Activated naive CD4-positive, alpha-beta T cell treated with anti-CD3 and anti-CD28 coated beads for 36 hours (primary cell): ENCODE results near the gene CYFIP2. TPM values are rescaled to one million over a fixed set of nuclear protein-coding genes. Genes with fewer than 3 reads are reported as not detected.

Source experiments
- CTCF ChIA-PET: fragments of 350-600 bp; sonication (Branson Sonifier 250); formaldehyde crosslinking; loops from one replicate; lab custom pipeline; 2021; ENCODE audit warnings: antibody characterized with exemption; lab: Charles Lee
- DNase-seq: peaks from one replicate; pipeline ENCODE4 v3.0.0-alpha.2; 2020
- H3K27ac Mint-ChIP-seq: one replicate; pipeline ENCODE4 v1.8.0; 2021; ENCODE audit warnings: mild to moderate bottlenecking, mixed read lengths
- H3K27me3 Mint-ChIP-seq: one replicate; pipeline ENCODE4 v1.8.0; 2021; ENCODE audit warnings: low read depth, mixed read lengths
- H3K36me3 Mint-ChIP-seq: one replicate; pipeline ENCODE4 v1.8.0; 2021; ENCODE audit warnings: low read depth, mixed read lengths
- H3K4me1 Mint-ChIP-seq: one replicate; pipeline ENCODE4 v1.8.0; 2021; ENCODE audit warnings: low read depth, mixed read lengths
- H3K4me3 Mint-ChIP-seq: one replicate; pipeline ENCODE4 v1.8.0; 2021; ENCODE audit warnings: mild to moderate bottlenecking, moderate library complexity, mixed read lengths
- H3K9me3 Mint-ChIP-seq: one replicate; pipeline ENCODE4 v1.8.0; 2021; ENCODE audit warnings: mixed read lengths
- intact Hi-C: fragments of 100-400 bp; cut with micrococcal nuclease; formaldehyde crosslinking; loops from one replicate; pipeline ENCODE4 v1.15.1; 2023
- total RNA-seq, 2 experiments: library from RNA; stranded (reverse); gene quantifications; one replicate each; pipeline ENCODE4 v1.2.3, GENCODE V29; 2021

Gene CYFIP2
- total RNA-seq: 100 to 1,000 TPM; 490 to 492 TPM

DNA sequence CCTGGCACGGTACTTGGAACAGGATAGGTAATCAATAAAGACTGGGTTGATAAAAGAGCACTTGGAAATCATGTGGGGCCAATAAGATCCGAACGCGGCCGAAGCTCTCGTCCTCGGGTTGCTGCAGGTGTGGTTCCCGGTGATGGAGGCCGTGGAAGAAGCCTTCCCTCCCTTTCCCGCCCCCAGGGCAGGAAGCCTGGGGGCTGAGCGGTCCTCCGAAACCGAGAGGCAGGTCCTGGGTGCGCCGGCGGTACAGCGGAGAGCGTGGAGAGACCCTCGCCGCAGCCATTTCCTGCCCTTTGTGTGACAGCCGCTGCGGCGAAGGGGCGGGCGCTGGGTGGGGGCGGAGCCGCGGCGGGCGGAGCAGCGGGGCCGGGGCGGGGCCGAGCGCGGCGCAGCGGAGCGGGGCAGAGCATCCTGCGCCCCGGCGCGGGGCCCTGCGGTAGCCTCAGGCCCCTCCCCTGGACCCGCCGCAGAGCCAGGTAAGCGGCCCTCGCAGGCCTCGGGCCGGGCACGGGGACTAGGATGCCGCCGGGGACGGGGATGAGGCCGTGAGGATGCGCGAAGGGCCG, at the start of gene CYFIP2:
Gene CYFIP2 (plus strand): TSS at position 410 of the 572 bp plus-strand sequence. CDS start 19,239 bp downstream, outside the sequence.
- peak within 1 kb of the TSS; percentile 94 for H3K4me3 Mint-ChIP-seq
- CTCF ChIA-PET: interaction anchor here (1.1 to 1.6 kb wide), 4 partner anchors 13 to 116 kb away, joined by 3 to 7 read pairs (median 4); no protein-coding TSS in a partner anchor
- H3K36me3 Mint-ChIP-seq: peaks cover 39% of the 10 kb centered on the region
- H3K4me1 Mint-ChIP-seq: peaks cover 65% of the 10 kb centered on the region
- no peaks in the 10 kb centered on the region for H3K27me3 Mint-ChIP-seq
- intact Hi-C loops: loop anchor here (1.0 to 2.0 kb wide), 2 partner anchors 13 to 47 kb away; no protein-coding TSS in a partner anchor
- no peaks in the 10 kb centered on the region for H3K9me3 Mint-ChIP-seq
- H3K27ac Mint-ChIP-seq: peak within 1 kb of the TSS; percentile 94
- peak; percentile 87 for DNase-seq

- CTCF ChIA-PET: interaction anchor here (0.8 to 2.2 kb wide), 7 partner anchors 9 to 68 kb away, joined by 3 to 10 read pairs (median 4); no protein-coding TSS in a partner anchor
- H3K4me1 Mint-ChIP-seq: peaks cover 98% of the 10 kb centered on the region
- intact Hi-C loops: loop anchor here (1.0 to 10.0 kb wide), 5 partner anchors 44 to 1988 kb away; partner anchors contain the start of genes NIPAL4 and RNF145
- no peak for DNase-seq
- no peaks in the 10 kb centered on the region for H3K9me3 Mint-ChIP-seq
- H3K36me3 Mint-ChIP-seq: peaks cover 92% of the 10 kb centered on the region
- peak overlapping the region; percentile 68 for H3K4me3 Mint-ChIP-seq
- H3K27ac Mint-ChIP-seq: peak overlapping the region; percentile 97
- no peaks in the 10 kb centered on the region for H3K27me3 Mint-ChIP-seq
Measured at GRCh38 chr5:157216391-157217142, 49.4 kb upstream of the CYFIP2 start.

GRCh38 chr5:157217289-157218024, 48.5 kb upstream of the CYFIP2 start:
- Mint-ChIP-seq H3K27ac (peak overlapping the region; percentile 97), H3K36me3 (peaks cover 92% of the 10 kb centered on the region), H3K9me3 (no peaks in the 10 kb centered on the region), H3K4me3 (peak overlapping the region; percentile 68), H3K4me1 (peaks cover 97% of the 10 kb centered on the region), H3K27me3 (no peaks in the 10 kb centered on the region)
- intact Hi-C loops: loop anchor here (1.0 to 10.0 kb wide), 5 partner anchors 45 to 1987 kb away; partner anchors contain the start of genes NIPAL4 and RNF145
- peak; percentile 72 for DNase-seq
- CTCF ChIA-PET: interaction anchor here (0.8 to 2.2 kb wide), 7 partner anchors 8 to 69 kb away, joined by 3 to 10 read pairs (median 4); no protein-coding TSS in a partner anchor

DNA sequence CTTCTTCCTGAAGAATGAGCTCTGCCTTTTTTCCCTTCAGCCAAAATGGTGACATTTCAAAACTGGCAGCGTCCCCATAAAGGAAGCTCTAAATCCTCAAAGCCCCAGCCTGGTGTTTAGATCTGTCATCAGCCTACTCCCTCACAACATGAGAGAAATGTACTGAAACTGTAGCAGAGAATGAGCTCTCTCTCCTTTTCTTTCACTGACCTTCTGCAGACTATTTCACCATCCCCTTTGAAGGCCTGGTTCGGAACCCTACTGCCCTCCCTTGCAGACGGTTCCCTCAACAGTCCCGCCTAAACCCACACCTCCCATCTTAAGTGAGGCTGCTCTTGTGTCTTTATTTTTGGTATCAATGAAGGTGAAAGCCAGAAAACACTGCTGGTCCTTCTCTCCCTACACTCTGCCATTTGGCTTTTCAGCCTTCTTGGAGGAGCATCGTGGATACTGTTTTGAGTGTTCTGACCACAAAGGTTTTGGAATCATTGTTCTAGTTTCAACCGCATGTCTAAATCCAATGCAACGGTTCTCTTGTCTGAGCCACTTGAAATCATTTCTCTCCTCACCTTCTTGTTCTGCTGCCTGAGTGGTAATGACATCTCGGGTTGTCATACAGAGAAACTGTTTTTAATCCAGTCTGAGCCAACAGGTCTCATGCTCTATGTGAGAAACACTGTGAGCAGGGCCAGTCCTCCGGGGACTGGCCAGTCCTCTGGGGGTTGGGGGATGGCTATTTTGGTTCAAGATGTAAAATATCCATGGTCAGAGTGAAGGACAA, 46.2 kb upstream of the CYFIP2 start:
- H3K4me3 Mint-ChIP-seq: peak overlapping the region; percentile 45
- DNase-seq: peak; percentile 65
- H3K27me3 Mint-ChIP-seq: no peaks in the 10 kb centered on the region
- CTCF ChIA-PET: interaction anchor here (0.6 to 2.5 kb wide), 10 partner anchors 13 to 500 kb away, joined by 3 to 7 read pairs (median 4); no protein-coding TSS in a partner anchor
- H3K4me1 Mint-ChIP-seq: peaks cover 81% of the 10 kb centered on the region
- intact Hi-C loops: loop anchor here (1.0 to 10.0 kb wide), 3 partner anchors 34 to 1985 kb away; partner anchors contain the start of genes NIPAL4 and RNF145
- H3K36me3 Mint-ChIP-seq: peaks cover 92% of the 10 kb centered on the region
- peak overlapping the region; percentile 97 for H3K27ac Mint-ChIP-seq
- no peaks in the 10 kb centered on the region for H3K9me3 Mint-ChIP-seq

- CTCF ChIA-PET: interaction anchor here (0.6 to 2.5 kb wide), 14 partner anchors 14 to 107 kb away, joined by 3 to 8 read pairs (median 5); no protein-coding TSS in a partner anchor
- Mint-ChIP-seq H3K36me3 (peaks cover 92% of the 10 kb centered on the region), H3K27me3 (no peaks in the 10 kb centered on the region), H3K4me1 (peaks cover 76% of the 10 kb centered on the region), H3K9me3 (no peaks in the 10 kb centered on the region), H3K4me3 (peak overlapping the region; percentile 93), H3K27ac (peak overlapping the region; percentile 100)
- intact Hi-C loops: loop anchor here (1.0 to 2.0 kb wide), 11 partner anchors 9 to 381 kb away; no protein-coding TSS in a partner anchor
- DNase-seq: no peak
Measured at GRCh38 chr5:157221959-157222358, 44.0 kb upstream of the CYFIP2 start.

- Mint-ChIP-seq H3K36me3 (peaks cover 92% of the 10 kb centered on the region), H3K27ac (peak overlapping the region; percentile 100), H3K4me1 (peaks cover 72% of the 10 kb centered on the region), H3K9me3 (no peaks in the 10 kb centered on the region), H3K27me3 (no peaks in the 10 kb centered on the region), H3K4me3 (peak overlapping the region; percentile 93)
- DNase-seq: peak; percentile 92
- intact Hi-C loops: loop anchor here (1.0 to 2.0 kb wide), 11 partner anchors 9 to 380 kb away; no protein-coding TSS in a partner anchor
- CTCF ChIA-PET: interaction anchor here (0.6 to 2.5 kb wide), 8 partner anchors 8 to 74 kb away, joined by 3 to 8 read pairs (median 5); no protein-coding TSS in a partner anchor
Measured at GRCh38 chr5:157222506-157223230, 43.3 kb upstream of the CYFIP2 start.

GRCh38 chr5:157225469-157226422, 40.2 kb upstream of the CYFIP2 start:
- peak overlapping the region; percentile 93 for H3K4me3 Mint-ChIP-seq
- no peaks in the 10 kb centered on the region for H3K9me3 Mint-ChIP-seq
- CTCF ChIA-PET: interaction anchor here (0.8 to 2.7 kb wide), 13 partner anchors 9 to 77 kb away, joined by 3 to 14 read pairs (median 4); partner anchors contain the start of gene ITK
- H3K27ac Mint-ChIP-seq: peak overlapping the region; percentile 100
- no peaks in the 10 kb centered on the region for H3K27me3 Mint-ChIP-seq
- DNase-seq: peak; percentile 65
- H3K36me3 Mint-ChIP-seq: peaks cover 86% of the 10 kb centered on the region
- intact Hi-C loops: loop anchor here (1.0 kb wide), 1 partner anchor 76 kb away; no protein-coding TSS in a partner anchor
- peaks cover 67% of the 10 kb centered on the region for H3K4me1 Mint-ChIP-seq

GRCh38 chr5:157230610-157231009, 35.3 kb upstream of the CYFIP2 start:
- H3K4me3 Mint-ChIP-seq: peak overlapping the region; percentile 25
- H3K27me3 Mint-ChIP-seq: no peaks in the 10 kb centered on the region
- H3K4me1 Mint-ChIP-seq: peaks cover 81% of the 10 kb centered on the region
- H3K36me3 Mint-ChIP-seq: peaks cover 83% of the 10 kb centered on the region
- DNase-seq: no peak
- CTCF ChIA-PET: interaction anchor here (0.9 to 1.2 kb wide), 2 partner anchors 18 to 42 kb away, joined by 3 to 4 read pairs; no protein-coding TSS in a partner anchor
- H3K9me3 Mint-ChIP-seq: no peaks in the 10 kb centered on the region
- intact Hi-C loops: no loop called here
- H3K27ac Mint-ChIP-seq: peak overlapping the region; percentile 80

DNA sequence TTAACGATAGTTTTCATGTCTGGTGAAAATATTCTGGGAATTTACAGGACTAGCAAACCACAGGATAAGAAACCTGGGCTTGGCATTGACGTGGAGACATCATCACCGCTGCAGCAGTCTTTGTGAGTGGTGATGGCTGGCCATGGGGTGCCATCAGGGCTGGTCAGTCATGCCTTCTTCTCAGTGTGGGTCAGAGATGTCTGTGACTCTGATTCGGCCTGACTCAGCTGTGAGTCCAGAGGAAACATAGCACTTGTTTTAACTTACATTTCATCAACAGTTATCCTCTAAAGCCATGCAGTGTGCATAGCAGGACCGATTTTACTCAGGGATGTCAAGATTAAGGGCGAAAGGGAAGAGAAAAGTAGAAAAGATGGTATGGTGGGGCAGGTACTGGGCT, 33.2 kb upstream of the CYFIP2 start:
- intact Hi-C loops: loop anchor here (1.0 kb wide), 3 partner anchors 10 to 37 kb away; no protein-coding TSS in a partner anchor
- DNase-seq: no peak
- Mint-ChIP-seq H3K4me3 (peak overlapping the region; percentile 53), H3K9me3 (no peaks in the 10 kb centered on the region), H3K27me3 (no peaks in the 10 kb centered on the region), H3K4me1 (peaks cover 81% of the 10 kb centered on the region), H3K36me3 (peaks cover 83% of the 10 kb centered on the region), H3K27ac (peak overlapping the region; percentile 96)
- CTCF ChIA-PET: interaction anchor here (1.1 to 1.7 kb wide), 3 partner anchors 13 to 43 kb away, joined by 3 to 5 read pairs (median 3); no protein-coding TSS in a partner anchor
